Ascending aorta (tissue), 2 donors: ENCODE data around the gene BARX2. TPM values are rescaled to one million over a fixed set of nuclear protein-coding genes. Genes with fewer than 3 reads are reported as not detected.

ENCODE experiments used
- DNase-seq, 2 donors: peaks; one replicate each; pipeline ENCODE4 v3.0.0-alpha.2; 2019; ENCODE audit warnings: low spot score in 2 of 2
- H3K27ac ChIP-seq, 2 donors: fragments of 200-600 bp; sonication (generic); one replicate each; pipeline ENCODE4 v1.5.1; 2016 to 2017; ENCODE audit warnings: mild to moderate bottlenecking in 1 of 2
- H3K27me3 ChIP-seq: fragments of 200-600 bp; sonication (generic); one replicate; pipeline ENCODE4 v1.5.1; 2017
- H3K36me3 ChIP-seq, 2 donors: fragments of 200-600 bp; sonication (generic); one replicate each; pipeline ENCODE4 v1.5.1; 2016
- H3K4me1 ChIP-seq, 2 donors: fragments of 200-600 bp; sonication (generic); one replicate each; pipeline ENCODE4 v1.5.1; 2016 to 2017; ENCODE audit warnings: mild to moderate bottlenecking in 1 of 2
- H3K4me3 ChIP-seq, 2 donors: fragments of 200-600 bp; sonication (generic); one replicate each; pipeline ENCODE4 v1.5.1; 2016 to 2017; ENCODE audit warnings: mild to moderate bottlenecking in 1 of 2
- H3K9me3 ChIP-seq, 2 donors: fragments of 200-600 bp; sonication (generic); one replicate each; pipeline ENCODE4 v1.5.1; 2016
- intact Hi-C: fragments of 100-400 bp; cut with DNase I; formaldehyde crosslinking; loops from one replicate; pipeline ENCODE4 v1.15.1; 2023
- total RNA-seq: library from RNA; depleted of rRNA; stranded (reverse); fragments of >200 nt; gene quantifications from one replicate; pipeline ENCODE4 v1.1.0, GENCODE V29; 2016
- TF ChIP-seq, protein P1 (sequence below), 3 experiments: fragments of 200-600 bp in 2 of 3; fragments of 450-650 bp in 1 of 3; sonication (generic) in 2 of 3; IDR thresholded peaks; one replicate each; pipeline ENCODE4 v1.5.1; 2016 to 2019; ENCODE audit warnings: antibody characterized with exemption in 3 of 3, mild to moderate bottlenecking in 1 of 3, moderate library complexity in 1 of 3

Gene BARX2
- total RNA-seq, 1 donor from 2014 or later: not detected

GRCh38 chr11:129436573-129436972, 60.9 kb downstream of the BARX2 start:
- TF ChIP-seq, protein P1, sequence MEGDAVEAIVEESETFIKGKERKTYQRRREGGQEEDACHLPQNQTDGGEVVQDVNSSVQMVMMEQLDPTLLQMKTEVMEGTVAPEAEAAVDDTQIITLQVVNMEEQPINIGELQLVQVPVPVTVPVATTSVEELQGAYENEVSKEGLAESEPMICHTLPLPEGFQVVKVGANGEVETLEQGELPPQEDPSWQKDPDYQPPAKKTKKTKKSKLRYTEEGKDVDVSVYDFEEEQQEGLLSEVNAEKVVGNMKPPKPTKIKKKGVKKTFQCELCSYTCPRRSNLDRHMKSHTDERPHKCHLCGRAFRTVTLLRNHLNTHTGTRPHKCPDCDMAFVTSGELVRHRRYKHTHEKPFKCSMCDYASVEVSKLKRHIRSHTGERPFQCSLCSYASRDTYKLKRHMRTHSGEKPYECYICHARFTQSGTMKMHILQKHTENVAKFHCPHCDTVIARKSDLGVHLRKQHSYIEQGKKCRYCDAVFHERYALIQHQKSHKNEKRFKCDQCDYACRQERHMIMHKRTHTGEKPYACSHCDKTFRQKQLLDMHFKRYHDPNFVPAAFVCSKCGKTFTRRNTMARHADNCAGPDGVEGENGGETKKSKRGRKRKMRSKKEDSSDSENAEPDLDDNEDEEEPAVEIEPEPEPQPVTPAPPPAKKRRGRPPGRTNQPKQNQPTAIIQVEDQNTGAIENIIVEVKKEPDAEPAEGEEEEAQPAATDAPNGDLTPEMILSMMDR (IDR thresholded peaks at IDR 0.05): no peak
- H3K27ac ChIP-seq: no peak overlapping the region
- H3K4me3 ChIP-seq: no peak overlapping the region
- no peaks in the 10 kb centered on the region for H3K27me3 ChIP-seq
- no peak for DNase-seq
- intact Hi-C loops: no loop called here
- no peaks in the 10 kb centered on the region for H3K36me3 ChIP-seq
- H3K9me3 ChIP-seq: no peaks in the 10 kb centered on the region
- no peaks in the 10 kb centered on the region for H3K4me1 ChIP-seq

DNA sequence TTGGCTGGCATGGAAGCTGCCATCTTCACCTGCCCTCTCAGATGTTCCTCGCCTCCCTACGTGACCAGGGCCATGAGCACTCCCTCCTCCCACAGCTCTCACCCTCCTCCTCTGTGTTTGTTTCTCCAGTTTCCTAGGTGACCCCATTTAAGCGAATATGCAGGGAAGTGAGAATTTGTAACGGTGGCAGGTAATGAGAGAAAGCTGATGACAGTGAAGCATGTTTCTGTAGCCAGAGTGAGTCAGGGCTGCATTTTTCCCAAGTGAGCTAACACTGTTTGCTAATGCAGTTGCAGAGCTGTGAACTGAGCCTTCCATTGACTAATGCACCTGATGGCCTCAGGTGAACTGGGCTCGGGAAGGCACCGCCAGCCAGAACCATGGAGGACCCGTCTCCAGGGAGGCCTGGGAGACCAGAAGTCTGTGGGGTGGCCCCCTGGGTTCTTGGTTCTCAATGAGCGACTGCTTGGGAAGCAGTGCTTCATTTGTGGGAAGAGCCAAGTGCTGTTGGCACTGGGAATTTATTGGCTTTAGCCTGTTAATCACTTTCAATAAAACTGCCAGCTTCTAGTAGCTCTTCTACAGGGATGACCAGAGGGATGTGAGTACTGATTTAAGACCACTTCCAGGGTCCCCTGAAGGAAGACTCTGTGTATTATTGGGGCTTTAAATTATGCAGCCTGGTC, 64.5 kb downstream of the BARX2 start:
- TF ChIP-seq, protein P1 (IDR thresholded peaks at IDR 0.05): no peak
- intact Hi-C loops: no loop called here
- no peak for DNase-seq

DNA sequence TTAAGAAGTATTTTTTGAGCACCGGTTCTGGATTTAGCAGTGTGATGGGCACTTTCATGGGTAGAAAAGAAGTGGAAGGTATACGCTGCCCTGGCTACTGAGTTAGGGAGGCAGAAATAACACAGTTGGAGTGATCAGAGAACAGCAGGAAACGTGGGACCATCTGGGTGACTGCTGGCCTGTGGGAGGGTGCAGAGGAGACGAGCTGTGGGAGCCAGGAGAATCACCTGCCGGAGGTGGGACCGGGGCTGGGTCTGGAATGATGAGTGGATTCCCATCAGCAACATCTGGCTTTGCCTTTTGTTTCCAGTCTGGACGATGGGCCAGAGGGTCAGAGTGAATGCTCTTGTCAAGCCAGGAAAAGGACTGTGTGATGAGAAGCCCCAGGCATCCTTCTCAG, 66.5 kb downstream of the BARX2 start:
- H3K27me3 ChIP-seq: no peaks in the 10 kb centered on the region
- no peak overlapping the region for H3K4me3 ChIP-seq
- DNase-seq: no peak
- H3K4me1 ChIP-seq: no peaks in the 10 kb centered on the region
- H3K36me3 ChIP-seq: no peaks in the 10 kb centered on the region
- no peaks in the 10 kb centered on the region for H3K9me3 ChIP-seq
- TF ChIP-seq, protein P1 (IDR thresholded peaks at IDR 0.05): no peak
- intact Hi-C loops: no loop called here
- H3K27ac ChIP-seq: no peak overlapping the region

More for the DNA sequence above, 64.5 kb downstream of the BARX2 start:
- H3K4me3 ChIP-seq: no peak overlapping the region
- H3K9me3 ChIP-seq: no peaks in the 10 kb centered on the region
- H3K27me3 ChIP-seq: no peaks in the 10 kb centered on the region
- no peak overlapping the region for H3K27ac ChIP-seq
- no peaks in the 10 kb centered on the region for H3K4me1 ChIP-seq
- no peaks in the 10 kb centered on the region for H3K36me3 ChIP-seq

- H3K36me3 ChIP-seq: no peaks in the 10 kb centered on the region
- H3K4me1 ChIP-seq: no peaks in the 10 kb centered on the region
- no peak for DNase-seq
- intact Hi-C loops: no loop called here
- TF ChIP-seq, protein P1 (IDR thresholded peaks at IDR 0.05): no peak
- H3K27ac ChIP-seq: no peak overlapping the region
- no peak overlapping the region for H3K4me3 ChIP-seq
- H3K27me3 ChIP-seq: no peaks in the 10 kb centered on the region
- peaks cover 0 to 1% of the 10 kb centered on the region in 2 donors for H3K9me3 ChIP-seq
These were observed 67.6 kb downstream of the BARX2 start for GRCh38 chr11:129443276-129443675.

DNA sequence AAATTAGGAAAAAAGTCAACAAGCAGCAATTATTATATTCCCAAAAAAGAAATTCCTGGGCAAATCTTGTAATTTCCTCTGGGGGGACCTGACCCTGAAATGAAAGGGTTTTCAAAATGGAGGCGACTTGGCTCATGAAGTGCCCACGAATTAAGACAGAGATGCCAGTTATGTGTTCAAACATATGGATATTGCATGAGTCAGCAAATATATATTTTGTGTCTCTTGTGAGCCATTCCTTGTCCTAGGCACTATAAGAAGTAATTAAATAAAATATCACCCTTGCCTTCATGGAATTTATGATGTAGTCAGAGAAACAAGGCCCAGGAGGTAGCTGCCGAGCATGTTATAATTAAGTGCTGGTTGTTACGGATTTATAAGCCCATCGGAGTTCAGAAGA, 68.6 kb downstream of the BARX2 start:
- intact Hi-C loops: no loop called here
- no peaks in the 10 kb centered on the region for H3K36me3 ChIP-seq
- H3K4me1 ChIP-seq: no peaks in the 10 kb centered on the region
- H3K27ac ChIP-seq: no peak overlapping the region
- TF ChIP-seq, protein P1 (IDR thresholded peaks at IDR 0.05): no peak
- H3K9me3 ChIP-seq: peaks cover 0 to 4% of the 10 kb centered on the region in 2 donors
- H3K4me3 ChIP-seq: no peak overlapping the region
- no peaks in the 10 kb centered on the region for H3K27me3 ChIP-seq
- DNase-seq: no peak
